Inflammatory macrophage treated with lipopolysaccharide for 4 hours (primary cell): ENCODE measurements around the gene DMC1.
"Not testable (repeated sequence)": the region's sequence is repeated elsewhere in the genome, so short reads cannot be mapped to it uniquely, and the experiment has no call there.

Experiments
- DNase-seq: peaks from one replicate; pipeline ENCODE4 v3.0.0-alpha.2; 2020

Gene DMC1, protein sequence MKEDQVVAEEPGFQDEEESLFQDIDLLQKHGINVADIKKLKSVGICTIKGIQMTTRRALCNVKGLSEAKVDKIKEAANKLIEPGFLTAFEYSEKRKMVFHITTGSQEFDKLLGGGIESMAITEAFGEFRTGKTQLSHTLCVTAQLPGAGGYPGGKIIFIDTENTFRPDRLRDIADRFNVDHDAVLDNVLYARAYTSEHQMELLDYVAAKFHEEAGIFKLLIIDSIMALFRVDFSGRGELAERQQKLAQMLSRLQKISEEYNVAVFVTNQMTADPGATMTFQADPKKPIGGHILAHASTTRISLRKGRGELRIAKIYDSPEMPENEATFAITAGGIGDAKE

DNA sequence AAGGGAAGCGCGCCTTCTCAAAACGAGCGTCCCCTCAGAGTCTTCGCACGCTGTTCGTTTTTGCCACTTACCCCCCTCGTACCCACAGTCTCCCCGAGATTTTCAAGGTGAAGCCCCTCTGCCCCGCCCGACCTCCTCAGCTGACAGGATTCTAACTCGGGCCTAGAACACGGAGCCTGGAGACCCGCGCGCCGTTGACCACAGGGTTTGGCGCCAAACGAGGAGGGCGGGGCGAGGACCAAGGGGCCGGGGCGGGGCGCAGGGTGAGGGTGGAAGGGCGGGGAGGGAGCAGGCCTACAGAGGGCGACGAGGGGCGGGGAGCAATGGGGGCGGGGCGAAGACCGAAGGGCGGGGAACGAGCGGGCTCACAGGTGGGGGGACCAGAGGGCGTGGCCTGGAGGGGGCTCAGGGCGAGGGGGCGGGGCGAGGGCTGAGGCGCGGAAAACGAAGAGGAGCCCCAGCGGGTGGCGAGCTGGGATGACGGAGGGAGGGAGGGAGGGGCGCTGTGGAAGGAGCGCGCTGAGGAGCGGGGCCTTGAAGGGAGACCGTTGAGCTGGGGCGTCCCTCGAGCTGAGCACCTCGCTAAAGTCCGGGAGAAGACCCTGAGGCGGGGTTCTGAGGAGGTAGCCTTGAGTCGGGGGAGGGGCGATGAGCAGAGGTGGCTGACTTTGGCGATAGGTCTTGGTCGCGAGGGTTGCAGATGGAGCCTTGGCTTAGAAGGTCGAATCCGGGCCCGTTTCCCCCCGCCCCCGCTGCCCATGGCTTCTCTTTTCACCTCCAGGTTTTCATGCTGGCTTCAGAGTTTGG is at the start of gene DMC1:
TSS of gene DMC1 (minus strand) at position 212 of the 807 bp plus-strand sequence. CDS start 1,927 bp downstream, outside the sequence.
- peak; percentile 55 for DNase-seq

DNA sequence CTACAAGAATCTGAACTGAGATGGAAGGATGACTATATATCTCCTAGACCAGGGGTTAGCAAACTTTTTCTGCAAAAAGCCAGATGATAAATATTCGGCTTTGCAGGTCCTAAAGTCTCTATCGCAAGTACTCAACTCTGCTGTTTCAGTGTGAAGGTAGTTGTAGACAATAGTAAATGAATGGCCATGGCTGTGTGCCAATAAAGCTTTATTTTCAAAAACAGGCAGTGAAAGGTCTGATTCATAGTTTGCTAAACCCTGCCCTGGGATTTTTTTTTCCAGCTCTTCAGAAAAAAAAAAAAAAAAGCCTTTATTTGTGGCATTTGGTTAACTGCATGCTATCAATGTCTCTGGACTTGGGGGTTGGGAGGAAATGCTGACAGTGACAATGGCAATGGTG is 48.7 kb upstream of the DMC1 start:
- no peak for DNase-seq

DNA sequence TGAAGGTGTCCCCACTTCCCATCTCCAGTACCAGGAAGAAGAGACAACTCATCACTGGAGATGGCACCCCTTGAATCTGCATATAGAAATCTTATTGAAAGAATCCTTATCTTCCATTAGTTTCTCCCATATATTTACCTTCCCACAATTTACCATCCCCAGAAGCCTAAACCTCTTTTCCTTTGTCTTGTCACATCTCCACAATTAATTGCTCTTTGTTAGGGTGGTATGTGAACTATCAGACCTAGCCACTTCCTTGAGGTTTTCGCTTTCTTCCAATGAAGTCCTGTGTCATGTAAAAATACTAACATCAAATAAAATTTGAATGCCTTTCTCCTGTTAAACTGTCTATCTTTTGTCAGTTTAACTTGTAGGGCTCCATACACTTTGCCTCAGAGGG is 48.3 kb upstream of the DMC1 start:
- DNase-seq = no peak

DNA sequence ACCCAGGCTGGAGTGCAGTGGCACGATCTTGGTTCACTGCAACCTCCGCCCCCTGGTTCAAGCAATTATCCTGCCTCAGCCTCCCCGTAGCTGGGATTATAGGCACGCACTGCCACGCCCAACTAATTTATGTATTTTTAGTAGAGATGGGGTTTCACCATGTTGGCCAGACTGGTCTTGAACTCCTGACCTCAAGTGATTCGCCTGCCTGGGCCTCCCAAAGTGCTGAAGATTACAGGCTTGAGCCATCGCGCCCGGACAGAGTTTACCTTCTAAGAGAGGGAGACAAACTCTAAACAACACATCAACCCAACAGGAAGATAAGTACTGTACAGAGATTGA is 45.1 kb upstream of the DMC1 start:
- DNase-seq = not testable (repeated sequence)

DNA sequence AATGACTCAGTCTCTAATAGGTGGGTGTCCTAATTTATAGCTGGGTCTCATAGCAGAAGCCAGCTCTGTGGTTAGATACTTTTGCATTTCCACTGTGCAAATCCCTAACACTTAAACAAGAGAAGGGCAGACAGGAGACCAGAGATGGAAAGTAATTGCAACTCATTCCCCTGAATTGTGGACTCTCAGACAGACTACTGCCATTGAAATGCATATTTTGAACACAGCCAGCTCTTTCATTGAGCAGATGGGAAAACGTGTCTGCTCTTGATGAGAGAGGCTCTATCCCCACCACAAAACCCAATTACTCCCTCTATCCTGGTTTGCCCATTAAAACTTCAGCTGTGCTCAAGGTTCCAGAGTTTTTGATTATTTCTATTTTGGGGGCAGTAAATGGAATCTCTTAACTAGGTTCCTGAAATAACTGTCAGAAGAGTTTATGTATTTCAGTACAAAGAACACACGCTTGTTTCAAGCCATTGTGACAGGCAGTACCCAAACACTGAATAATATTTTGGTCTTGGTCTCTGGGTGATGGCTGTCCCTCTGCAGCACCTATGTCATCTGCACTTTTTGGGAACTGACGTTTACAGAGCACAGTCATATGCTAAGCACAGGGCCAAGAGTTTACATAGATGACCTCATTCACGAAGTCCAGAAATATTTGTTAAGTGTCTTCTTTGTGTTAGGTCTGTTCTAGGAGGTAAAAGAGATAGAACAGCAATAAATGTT is 44.5 kb upstream of the DMC1 start:
- DNase-seq = no peak

DNA sequence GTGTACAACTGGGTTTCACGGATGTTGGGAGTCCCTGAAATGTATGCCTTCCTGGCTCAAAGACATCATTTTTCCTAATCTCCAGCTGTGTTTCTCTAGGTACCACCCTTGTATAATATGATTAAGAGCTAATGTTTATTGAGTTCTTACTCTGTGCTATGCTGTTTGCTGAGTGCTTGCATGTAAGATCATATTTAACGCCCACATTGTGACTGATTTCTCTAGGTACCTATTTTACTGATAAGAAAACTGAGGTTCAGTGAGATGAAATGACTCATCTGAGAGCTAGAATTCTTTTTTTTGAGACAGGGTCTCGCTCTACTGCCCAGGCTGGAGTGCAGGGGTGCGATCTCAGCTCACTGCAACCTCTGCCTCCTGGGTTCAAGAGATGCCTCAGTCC is 43.6 kb upstream of the DMC1 start:
- no peak for DNase-seq

DNA sequence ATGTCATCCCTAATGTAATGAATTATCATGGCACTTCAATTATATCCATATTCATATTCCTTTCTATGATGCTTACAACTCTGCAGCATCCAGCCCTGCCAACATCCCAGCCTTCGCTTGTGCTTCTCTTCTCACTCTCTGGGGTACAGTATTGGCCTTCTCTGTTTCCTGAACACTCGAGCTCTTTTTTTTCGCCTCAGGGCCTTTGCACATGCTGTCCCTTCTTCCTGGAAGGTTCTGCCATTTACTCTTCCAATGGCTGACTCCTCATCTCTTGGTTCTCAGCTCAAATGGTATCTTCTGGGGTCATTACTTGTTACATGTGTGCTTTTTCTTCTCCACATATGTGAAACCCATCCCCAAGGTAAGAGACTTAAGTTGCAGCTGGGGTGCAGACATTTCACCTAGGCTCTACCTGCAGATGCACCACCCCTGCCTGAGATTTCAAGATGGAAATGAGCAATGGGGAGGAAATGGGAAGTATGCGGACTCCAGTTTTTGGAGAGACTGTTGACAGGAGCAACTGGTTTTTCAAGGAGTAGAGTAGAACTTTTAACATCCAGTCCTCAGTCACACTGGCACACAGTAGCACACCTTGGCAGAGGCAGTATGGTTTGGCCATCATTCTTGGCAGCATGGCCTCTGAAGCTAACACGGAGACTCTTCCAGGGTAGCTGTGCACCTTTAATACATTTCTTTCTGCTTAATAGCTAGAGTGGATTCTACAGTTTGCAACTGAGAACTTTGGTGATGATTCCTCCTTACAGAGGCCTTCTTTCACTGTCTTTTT is 42.4 kb upstream of the DMC1 start:
- DNase-seq = no peak

DNA sequence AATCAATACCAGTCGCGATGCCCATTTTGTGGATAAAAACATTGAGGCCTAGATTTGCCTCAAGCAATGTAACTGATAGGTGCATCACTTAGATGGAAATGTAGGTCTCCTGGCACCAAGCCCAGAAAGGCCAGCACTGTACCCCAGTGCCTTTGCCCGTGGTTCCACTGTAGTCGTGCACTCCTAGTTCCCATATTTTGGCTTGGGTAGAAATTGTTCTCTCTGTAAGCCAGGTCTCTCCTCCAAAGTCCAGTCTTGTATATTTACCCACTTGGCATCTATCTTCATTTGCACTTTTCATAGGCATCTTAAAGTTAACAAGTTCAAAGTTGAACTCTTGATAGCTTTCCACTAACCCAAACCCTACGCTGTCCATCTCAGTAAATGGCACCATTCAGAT is 41.6 kb upstream of the DMC1 start:
- DNase-seq = no peak

DNA sequence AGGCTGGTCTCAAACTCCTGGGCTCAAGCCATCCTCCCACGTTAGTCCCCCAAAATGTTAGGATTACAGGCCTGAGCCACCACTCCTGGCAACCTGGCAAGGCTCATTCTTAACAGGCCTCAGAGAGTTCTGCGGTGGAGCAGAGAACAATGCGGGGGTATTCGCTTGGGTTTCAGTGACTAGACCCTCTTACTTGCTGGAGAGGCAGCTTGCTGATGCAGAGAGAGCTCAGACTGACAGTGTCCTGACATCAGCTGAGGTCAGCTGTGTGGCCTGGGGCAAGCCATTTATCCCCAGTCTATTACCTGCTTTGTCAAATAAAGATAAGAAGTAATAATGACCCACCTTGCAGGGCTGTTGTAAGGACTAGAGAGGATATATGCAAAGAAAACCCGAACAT is 40.3 kb upstream of the DMC1 start:
- no peak for DNase-seq

DNA sequence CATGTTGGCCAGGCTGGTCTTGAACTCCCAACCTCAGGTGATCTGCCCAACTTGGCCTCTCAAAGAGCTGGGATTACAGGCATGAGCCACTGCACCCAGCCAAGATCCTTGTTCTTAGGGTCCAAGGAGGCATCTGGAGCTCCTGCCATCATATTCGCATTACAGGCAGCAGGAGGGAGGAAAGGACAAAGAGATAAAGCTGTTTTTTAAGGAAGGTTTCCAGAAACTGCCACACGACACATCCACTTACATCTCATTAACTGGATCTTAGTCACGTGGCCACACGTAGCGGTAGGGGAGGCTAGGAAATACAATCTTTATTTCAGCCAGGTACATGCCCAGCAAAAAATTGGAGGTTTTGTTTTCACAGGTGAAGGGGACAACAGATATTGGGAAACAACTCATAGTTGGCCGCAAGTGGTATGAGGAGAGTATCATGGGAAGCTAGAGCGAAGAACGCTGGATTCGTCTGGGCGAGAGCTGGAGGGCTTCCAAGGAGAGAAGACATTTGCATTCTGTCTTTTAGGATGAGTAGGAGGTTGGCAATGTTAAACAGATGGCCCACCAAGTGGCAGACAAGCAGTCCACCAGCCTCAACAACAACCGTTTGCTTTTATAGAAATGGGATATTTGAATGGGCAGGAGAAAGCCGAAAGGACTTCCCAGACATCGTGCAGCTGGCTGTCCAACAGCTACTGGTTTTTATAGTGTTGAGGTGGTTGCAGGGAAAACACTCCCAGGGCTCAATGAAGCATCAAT is 39.2 kb upstream of the DMC1 start:
- DNase-seq = no peak

DNA sequence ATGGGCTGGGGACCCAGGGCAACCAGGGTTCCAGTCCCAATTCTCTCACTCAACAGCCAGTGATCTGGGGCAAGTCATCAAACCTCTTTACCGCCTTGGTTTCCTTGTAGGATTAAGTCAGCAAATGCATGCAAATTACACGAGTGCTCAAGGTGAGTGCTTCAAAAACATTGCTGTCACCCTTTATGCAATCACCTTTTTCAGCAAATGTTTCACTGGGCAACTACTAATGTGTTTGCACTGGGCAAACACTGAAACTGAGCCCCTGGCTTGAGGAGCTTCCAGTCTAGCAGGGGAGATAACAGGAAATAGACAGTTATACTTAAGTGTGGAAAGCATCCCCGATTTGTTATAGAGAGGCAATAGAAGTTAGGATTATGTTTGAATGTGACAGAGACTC is 37.7 kb upstream of the DMC1 start:
- no peak for DNase-seq

DNA sequence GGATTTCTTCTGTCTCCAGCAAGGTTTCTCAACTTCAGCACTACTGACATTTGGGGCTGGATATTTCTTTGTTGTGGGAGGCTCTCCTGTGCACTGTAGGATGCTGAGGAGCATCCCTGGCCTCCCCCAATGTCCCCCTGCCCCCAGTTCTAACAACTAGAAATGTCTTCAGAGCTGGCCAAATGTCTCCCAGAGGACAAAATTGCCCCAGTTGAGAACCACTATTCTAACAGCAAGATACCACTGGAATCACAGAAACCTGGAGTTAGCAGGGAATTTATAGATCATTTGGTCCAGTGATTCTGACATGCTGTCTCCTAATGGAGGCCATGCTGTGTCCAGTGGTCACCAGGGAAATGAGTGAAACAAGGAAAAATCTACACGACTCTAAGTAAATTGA is 32.2 kb upstream of the DMC1 start:
- no peak for DNase-seq

DNA sequence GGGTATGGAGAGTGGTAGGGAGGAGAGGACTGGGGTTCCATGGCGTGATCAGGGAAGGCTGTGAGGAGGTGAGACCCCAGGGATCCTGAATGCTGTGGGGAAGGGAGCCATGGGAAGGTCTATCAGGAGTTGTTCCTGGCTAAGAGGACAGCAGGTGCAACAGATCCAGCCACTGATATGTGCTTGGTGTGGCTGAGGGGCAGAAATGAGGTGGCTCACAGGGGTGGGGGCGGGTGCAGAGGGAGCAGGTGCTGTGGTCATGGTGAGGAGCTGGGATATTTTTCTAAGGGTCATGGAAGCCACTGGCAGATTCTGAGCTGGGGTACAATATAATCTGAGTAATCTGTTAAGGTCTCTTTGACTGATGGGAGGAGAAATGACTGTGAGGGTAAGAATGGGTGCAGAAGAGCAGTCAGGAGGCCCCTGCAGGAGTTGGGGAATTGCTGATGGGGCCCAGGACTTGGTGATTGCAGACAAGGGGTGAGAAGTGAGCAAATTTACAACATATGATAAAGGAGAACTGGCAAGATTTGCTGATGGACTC is 31.3 kb upstream of the DMC1 start:
- DNase-seq = no peak

DNA sequence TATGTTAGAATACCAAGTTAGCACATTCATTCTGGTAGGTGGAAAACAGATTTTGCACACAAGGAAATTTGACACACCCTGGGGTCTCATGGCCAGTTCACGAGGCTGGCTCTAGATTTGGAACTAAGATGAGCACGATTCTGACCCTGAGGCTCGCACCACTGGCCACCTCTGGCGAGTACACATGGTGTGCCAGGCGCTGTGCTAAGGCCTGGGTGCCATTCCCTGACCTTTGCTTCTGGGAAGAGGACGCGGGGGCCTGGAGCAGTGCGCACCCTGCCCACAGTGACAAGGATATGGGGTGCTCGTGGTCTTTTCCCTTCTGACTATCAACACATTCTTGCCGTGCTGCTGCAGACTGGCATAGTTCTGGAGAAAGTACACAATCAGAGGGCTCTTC is 29.5 kb upstream of the DMC1 start:
- DNase-seq = no peak

DNA sequence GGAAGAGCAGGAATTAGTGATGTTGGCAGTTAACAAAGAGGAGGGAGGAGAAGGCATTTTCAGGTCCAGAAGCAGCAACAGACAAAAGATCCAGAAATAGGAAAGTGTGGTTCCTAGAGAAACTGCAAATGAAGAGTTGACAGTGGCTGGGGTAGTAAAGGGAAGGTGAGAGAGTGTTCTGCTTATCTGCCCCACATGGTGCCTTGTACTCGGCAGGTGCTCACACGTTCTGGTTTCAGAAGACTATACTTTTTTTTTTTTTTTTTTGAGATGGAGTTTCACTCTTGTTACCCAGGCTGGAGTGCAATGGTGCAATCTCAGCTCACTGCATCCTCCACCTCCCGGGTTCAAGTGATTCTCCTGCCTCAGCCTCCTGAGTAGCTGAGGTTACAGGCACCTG is 12.9 kb upstream of the DMC1 start:
- DNase-seq = not testable (repeated sequence)

DNA sequence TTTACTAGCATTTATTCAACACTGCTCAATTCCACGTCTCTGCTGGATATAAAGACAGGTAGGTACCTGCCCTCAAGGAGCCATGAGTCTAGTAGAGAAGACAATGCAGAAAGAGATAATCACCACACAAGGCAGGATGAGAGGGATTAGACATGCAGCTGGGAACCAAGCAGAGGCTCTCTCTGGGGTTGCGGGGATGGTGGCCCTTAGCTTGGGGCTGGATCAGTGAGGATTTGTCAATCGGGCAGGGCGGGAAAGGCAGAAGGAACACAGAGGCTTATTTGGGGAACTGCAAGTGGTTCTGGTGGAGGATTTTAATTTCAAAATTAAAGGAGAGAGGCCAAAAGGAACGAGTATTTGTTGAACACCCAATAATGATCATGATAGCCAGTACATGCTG is 8.5 kb upstream of the DMC1 start:
- DNase-seq = no peak

DNA sequence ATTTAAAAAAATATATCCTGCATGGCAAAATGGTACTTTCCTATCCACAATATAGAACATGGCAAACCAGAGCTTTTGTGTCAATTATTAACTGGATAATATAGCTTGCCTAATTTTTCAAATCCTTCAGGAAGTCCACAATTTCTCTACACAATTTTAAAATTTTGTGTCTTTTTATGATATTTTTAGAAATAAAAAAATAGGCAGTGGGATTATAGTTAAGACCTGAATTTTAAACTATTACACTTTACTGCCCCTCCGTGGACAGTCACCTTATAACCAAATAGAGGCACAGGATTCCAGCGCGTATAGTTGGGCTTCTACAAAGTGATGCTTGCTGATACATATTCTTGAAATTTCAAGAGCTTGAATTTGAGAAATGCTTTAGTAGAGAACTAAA is 2.1 kb upstream of the DMC1 start:
- peak; percentile 70 for DNase-seq

DNA sequence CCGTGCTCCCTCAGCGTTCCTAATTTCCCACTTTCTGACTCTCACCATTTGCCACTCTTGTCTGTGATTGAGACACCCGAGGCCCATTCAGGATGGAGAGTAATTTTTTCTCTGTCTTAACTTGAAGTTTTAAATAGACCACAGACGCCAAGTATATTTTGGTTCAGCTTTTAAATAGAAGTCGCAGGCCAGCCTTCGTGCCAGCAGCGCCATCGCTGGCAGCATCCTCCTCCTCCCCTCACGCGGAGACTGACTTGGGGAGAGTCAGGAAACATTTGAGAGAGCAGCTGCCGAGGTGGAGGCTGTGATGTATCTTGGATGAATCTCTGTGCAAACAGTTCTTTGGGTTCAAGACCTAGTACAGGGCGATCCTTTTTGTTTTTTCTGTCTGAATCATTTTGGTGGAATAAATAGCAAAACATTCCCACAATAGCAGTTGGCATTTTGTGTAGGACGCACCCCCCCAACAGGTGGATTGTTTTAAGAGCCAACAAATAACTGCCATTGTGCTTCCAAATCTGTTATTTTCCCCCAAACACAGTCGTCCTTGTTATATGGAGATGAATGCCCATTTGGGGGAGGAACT is 889 bp upstream of the DMC1 start:
- peak; percentile 21 for DNase-seq

DNA sequence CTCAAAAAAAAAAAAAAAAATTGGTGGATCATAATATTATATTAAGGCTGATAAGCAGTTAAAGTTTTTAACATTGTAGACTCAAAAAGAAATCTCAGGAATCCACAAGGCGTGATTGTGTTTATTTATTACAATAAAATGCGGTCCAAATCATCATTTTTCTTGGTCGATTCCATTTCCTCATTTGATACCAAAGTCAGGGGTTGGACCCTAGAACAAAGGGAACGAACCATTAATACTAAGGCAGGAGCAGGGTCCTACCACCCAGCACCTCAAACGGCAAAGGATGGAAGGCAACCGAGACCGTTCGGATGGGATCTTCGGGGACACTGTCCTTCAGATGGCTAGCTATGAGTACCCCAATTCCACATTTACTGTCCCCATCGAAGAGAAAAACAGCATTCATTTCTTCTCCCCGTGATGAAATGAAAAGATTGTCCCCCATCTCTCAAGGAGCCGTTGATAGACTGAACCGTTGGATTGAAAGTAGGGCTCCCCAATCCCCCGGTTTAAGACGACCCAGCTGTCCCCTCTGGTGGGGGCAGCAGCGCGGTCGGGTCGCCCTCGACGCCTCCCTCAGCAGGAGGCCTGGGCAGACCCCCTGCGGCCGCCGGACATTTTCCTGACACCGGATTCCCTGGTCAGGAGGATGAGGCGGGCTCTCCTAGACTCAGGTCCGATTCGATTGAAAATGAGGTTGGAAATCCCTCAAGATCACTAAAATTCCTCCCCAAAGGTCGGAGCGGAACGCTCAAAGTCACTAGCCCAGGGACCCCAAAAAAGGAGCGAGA is 607 bp downstream of the DMC1 start:
- DNase-seq = no peak

DNA sequence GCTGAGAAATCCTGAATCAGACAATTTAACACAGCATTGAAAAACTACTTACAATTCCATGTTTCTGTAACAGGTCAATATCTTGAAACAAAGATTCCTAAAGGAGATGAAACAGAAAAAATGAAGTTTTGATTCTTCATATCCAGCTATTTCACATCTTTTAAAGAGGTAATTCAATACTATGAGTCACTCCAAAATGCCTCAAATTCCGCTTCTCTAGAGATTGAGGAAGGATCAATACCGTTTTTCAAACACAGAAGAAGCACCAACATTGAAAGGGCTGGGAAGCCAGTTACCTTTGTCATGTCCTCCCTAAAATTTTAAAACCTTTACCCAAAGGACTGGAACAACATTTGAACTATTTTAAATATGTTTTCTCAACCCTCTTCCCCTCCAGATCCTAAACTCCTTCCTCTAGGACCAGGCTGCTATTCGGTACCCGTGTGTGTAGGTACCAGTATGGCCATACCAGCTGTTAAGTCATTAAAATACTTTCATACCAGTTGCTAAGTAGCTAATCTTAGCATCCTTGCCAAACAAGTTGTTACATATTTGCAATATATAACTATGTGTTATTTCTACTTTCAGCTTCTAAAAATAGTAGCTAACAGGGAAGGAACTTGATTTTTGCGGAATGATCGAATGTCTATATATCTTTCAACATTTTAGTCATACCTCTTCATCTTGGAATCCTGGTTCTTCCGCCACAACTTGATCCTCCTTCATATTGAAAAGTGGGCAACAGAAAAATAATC is 2.3 kb downstream of the DMC1 start:
- peak; percentile 74 for DNase-seq
